ENCODE measurements around the gene TRPV5.

- TF ChIP-seq CTCF (IDR thresholded peaks at IDR 0.05) (peak in 3 of 6 experiments; percentile 11 to 28 (median 17)), POLR2A (IDR thresholded peaks at IDR 0.05) (no peak)
Observed at GRCh38 chr7:142939226-142939910, 5.8 kb upstream of the TRPV5 start, which contains the start of gene LLCFC1.
